Measurements from ENCODE around the gene SCMH1. TPM values are rescaled to one million over a fixed set of nuclear protein-coding genes. Genes with fewer than 3 reads are reported as not detected.
A peak's percentile ranks its signal among the peaks of the same experiment; 100 is the strongest.

Gene SCMH1
- polyA plus RNA-seq, 2 of the 4 experiments (the other 2 are of a cell fraction), result 11.6 to 26.7 TPM

- TF ChIP-seq MYC (IDR thresholded peaks at IDR 0.05; ENCODE audit: borderline replicate concordance, low read length), result no peak
These were observed 229.1 kb downstream of the SCMH1 start (continued) for GRCh38 chr1:41013024-41013423.

DNA sequence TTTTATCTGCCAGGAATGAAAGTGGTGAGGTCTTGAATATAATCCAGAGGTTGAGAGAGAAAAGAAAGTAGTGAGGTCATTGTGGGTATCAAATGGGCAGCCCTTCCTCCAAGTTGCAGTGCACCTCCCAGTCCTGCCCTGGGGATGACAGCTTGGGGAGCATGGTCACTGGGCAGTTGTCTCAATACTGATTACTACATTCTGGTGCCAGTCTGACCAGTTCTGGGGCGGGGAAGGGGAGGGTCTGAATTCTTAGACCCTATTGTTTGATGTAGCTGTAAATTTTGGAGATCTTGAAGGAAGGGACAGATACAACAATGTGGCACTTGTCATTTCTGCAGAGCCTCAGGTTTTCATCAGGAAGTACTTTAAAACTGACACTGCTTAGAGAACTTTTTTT, 231.8 kb downstream of the SCMH1 start:
- 0 out of 6 replicates have a peak, but pooled peaks of 1 of the 2 experiments have one; percentile 1 for ATAC-seq
- no peak for FAIRE-seq
- Histone ChIP-seq H3K27ac (no peak overlapping the region), H3K9me3 (no peaks in the 10 kb centered on the region), H3K4me1 (peaks cover 67% of the 10 kb centered on the region; the same call in 2 of the 3 replicates), H3K4me3 (no peak overlapping the region), H3K4me2 (no peak overlapping the region)
- 100% methylated on average over 1 of the region's 1 CpG for WGBS (ENCODE audit: missing lambda C conversion rate)
- TF ChIP-seq HOXB13 (CRISPR knock-in tag; IDR thresholded peaks at IDR 0.05; ENCODE audit: low read depth) (no peak), EHMT2 (IDR thresholded peaks at IDR 0.05; ENCODE audit: low read depth) (no peak), MYC (IDR thresholded peaks at IDR 0.05; ENCODE audit: borderline replicate concordance, low read length) (no peak), KDM5A (IDR thresholded peaks at IDR 0.05) (no peak), TP53 (CRISPR knock-in tag; IDR thresholded peaks at IDR 0.05) (no peak), HOXA7 (CRISPR knock-in tag; IDR thresholded peaks at IDR 0.05) (no peak)
- DNase-seq (ENCODE audit: low read depth in 1 of 2, low spot score in 1 of 2), result no peak
- ChIA-PET POLR2A (no interaction called here), CTCF (interaction anchor here (2.2 kb wide), 1 partner anchor 161 kb away, joined by 5 read pairs; no protein-coding TSS in a partner anchor)

GRCh38 chr1:41009466-41009865, 232.6 kb downstream of the SCMH1 start:
- no peak for TF ChIP-seq MAZ (IDR thresholded peaks at IDR 0.05; ENCODE audit: borderline replicate concordance, low read depth, low read length)
- no peak for TF ChIP-seq EP300 (IDR thresholded peaks at IDR 0.05)
- no peak for TF ChIP-seq CEBPB (IDR thresholded peaks at IDR 0.05)
- TF ChIP-seq NPAS2 (CRISPR knock-in tag; IDR thresholded peaks at IDR 0.05; ENCODE audit: borderline replicate concordance), result no peak
- TF ChIP-seq ESRRA (IDR thresholded peaks at IDR 0.05; ENCODE audit: borderline replicate concordance, low read length), result no peak
- no peak for TF ChIP-seq NFE2L2 (conservative IDR thresholded peaks at IDR 0.05; ENCODE audit: low read length)
- no peak for TF ChIP-seq ZFP36 (IDR thresholded peaks at IDR 0.05; ENCODE audit: borderline replicate concordance, partially characterized antibody)
- TF ChIP-seq, protein P1, sequence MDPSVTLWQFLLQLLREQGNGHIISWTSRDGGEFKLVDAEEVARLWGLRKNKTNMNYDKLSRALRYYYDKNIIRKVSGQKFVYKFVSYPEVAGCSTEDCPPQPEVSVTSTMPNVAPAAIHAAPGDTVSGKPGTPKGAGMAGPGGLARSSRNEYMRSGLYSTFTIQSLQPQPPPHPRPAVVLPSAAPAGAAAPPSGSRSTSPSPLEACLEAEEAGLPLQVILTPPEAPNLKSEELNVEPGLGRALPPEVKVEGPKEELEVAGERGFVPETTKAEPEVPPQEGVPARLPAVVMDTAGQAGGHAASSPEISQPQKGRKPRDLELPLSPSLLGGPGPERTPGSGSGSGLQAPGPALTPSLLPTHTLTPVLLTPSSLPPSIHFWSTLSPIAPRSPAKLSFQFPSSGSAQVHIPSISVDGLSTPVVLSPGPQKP (IDR thresholded peaks at IDR 0.05; ENCODE audit: low read depth, low read length), result no peak
- no peak for TF ChIP-seq EHMT2 (IDR thresholded peaks at IDR 0.05; ENCODE audit: low read depth)
- no peak for TF ChIP-seq HEYL (CRISPR knock-in tag; IDR thresholded peaks at IDR 0.05)
- no peak for TF ChIP-seq CHD2 (IDR thresholded peaks at IDR 0.05; ENCODE audit: low read length, partially characterized antibody)
- no peak for TF ChIP-seq RCOR1 (IDR thresholded peaks at IDR 0.05; ENCODE audit: low read depth, low read length)
- TF ChIP-seq HMGXB4 (CRISPR knock-in tag; IDR thresholded peaks at IDR 0.05; ENCODE audit: borderline replicate concordance), result no peak
- TF ChIP-seq SREBF2 (IDR thresholded peaks at IDR 0.05), result no peak
- DNase-seq (ENCODE audit: low read depth in 1 of 2, low spot score in 1 of 2) (no peak), ATAC-seq (no peak), FAIRE-seq (no peak)
- ChIA-PET CTCF (interaction anchor here (2.2 kb wide), 1 partner anchor 160 kb away, joined by 5 read pairs; no protein-coding TSS in a partner anchor), POLR2A (interaction anchor here (0.5 kb wide), 1 partner anchor 9 kb away, joined by 3 read pairs; no protein-coding TSS in a partner anchor)
- no peak overlapping the region for H3K4me2 ChIP-seq
- no peak overlapping the region for H3K4me3 ChIP-seq
- 91% methylated on average over 8 of the region's 8 CpGs for WGBS (ENCODE audit: missing lambda C conversion rate)
- H3K9me3 ChIP-seq, result no peaks in the 10 kb centered on the region
- H3K27ac ChIP-seq, result no peak overlapping the region
- H3K4me1 ChIP-seq, result peaks cover 68% of the 10 kb centered on the region; the same call in 2 of the 3 replicates
